IPS DF 4.7 (cell line): Measurements from ENCODE around the gene POU6F1.

ENCODE experiments used
- DNase-seq: peaks from one replicate; pipeline ENCODE4 v3.0.0-alpha.2; 2013; ENCODE audit warnings: low spot score; ENCODE audit errors: extremely low read depth

POU6F1 gene

GRCh38 chr12:51162217-51162616 is 55.6 kb downstream of the POU6F1 start:
- no peak for DNase-seq

DNA sequence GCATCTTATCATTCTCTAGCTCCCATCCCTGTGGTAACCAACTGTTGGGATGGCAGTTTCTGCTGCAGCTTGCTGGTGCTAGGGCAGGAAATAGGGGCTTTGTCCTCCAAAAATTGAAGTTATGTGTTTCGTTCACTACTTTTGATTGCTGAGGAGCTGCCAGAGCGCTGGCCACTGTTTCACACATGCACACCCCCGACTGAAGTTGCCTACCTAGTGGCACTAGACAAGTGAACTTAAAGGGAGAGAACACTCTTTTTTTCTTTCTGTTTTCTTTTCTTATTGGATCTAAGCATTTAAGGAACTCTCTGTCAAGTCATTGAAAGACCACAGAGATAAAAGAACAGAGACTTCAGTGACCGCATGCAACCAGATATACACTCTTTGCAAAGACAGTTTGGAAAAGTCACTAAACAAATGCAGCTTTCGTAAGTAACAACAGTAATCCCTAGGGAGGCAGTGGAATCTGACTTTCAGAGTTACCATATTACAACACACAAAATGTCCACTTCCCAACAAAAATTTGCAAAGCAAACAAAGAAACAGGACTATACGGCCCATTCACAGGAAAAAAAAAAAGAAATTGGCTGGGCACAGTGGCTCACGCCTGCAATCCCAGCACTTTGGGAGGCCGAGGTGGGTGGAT is 56.9 kb downstream of the POU6F1 start:
- no peak for DNase-seq

DNA sequence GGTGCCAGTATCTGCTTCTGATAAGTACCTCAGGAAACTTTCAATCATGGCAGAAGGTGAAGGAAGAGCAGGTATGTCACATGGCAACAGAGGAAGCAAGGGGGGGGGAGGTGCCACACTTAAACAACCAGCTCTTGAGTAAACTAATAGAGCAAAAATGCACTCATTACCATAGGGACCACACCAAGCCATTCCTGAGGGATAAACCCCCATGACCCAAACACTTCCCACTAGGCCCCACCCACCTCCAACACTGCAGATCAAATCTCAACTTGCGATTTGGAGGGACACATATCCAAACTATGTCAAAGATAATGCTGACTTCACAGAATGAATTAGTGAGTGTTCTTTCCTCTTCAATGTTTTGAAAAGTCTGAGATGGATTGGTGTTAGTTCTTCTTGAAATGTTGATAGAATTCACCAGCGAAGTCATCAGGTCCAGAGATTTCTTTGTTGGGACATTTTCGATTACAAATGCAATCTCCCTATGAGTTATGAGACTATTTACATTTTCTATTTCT is 61.6 kb downstream of the POU6F1 start:
- DNase-seq, result no peak

DNA sequence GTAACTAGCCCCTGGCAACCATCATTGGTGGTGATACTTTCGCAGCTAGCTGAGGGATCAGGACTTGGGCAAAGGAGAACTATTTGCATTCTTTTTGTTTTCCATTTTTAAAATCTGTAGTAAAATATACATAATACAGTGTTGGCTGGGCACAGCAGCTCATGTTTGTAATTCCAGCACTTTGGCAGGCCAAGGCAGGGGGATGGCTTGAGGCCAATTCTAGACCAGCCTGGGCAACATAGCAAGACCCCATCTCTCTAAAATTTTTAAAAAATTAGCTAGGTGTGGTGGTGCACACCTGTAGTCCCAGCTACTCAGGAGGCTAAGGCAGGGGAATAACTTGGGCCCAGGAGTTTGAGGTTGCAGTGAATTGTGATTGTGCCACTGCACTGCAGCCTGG is 64.9 kb downstream of the POU6F1 start:
- no peak for DNase-seq

DNA sequence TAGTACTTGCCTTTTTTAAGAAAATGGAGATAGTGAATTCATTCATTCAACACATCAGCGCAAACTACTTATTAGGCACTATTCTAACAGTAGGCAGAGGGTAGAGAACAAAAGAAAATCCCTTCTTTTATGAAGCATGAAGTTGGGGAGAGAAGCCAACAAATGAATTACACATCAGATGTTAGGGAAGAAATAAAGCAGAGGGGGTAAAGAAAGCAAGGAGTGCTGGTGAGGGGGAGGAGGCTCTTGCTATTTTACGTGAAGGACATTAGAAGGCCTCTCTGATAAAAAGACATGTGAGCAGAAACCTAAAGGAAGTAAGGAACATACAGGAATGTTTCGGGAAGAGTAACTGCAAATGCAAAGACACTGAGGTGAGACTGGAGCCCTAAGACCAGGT is 67.1 kb downstream of the POU6F1 start:
- no peak for DNase-seq

DNA sequence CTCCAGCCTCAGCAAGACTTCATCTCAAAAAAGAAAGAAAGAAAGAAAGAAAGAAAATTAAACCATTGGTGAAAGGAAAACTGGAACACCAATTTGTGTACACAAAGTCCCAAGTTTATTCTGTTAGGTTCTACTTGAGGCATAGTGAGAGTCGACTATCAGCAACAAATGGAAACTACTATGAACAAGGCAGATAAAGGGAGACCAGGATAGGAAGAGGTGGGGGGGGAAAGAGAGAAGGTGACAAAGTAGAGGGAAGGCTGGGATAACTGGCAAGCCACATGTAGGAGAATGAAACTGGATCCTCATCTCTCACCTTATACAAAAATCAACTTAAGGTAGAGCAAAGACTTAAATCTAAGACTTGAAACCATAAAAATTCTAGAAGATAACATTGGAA is 70.6 kb downstream of the POU6F1 start:
- no peak for DNase-seq

GRCh38 chr12:51139292-51139844 is 78.5 kb downstream of the POU6F1 start:
- no peak for DNase-seq
